Activated CD8-positive, alpha-beta memory T cell treated with anti-CD3 and anti-CD28 coated beads for 1 hour (primary cell): ENCODE results near the gene CUX1.
"Not testable (repeated sequence)": the region's sequence is repeated elsewhere in the genome, so short reads cannot be mapped to it uniquely, and the experiment has no call there.

Experiments used
- DNase-seq, 2 donors: peaks; one replicate each; pipeline ENCODE4 v3.0.0-alpha.2; 2020; ENCODE audit warnings: low read depth in 1 of 2; ENCODE audit errors: extremely low read depth in 1 of 2

Gene CUX1

DNA sequence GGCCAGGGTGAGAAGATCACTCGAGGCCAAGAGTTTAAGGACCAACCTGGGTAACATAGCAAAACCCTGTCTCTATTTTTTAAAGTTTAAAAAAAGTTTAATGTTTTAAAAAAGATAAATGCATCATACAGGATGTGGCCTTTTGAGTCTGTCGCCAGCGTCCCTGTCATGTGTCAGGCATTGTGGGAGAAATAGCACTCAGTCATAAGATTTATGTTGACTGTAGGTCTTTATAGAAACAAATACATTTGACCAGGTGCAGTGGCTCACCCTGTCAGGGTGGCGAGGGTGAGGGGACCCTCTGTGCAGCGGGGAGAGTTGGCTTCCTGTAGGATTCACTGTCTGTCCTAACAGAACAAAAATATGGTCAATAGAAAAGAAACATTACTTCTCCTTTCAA is 405.8 kb downstream of the CUX1 start:
- no peak for DNase-seq

DNA sequence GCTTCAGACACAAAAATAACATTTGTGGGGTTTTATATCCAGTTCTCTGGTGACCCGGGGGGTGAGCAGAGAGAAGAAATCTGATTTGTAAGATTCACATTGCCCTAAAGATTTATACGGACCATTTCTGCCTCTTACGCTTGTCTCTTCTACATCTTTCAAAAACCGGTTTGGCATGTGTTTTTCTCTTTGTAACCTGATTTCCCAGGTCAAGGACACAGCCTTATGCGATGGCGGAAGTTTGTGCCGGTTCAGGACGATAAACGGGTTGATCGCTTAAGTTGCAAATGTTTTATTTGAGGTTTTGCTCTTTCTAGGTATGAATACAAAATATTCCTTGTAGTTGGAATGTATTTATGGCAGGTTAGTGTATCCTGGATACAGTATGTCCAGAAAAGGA is 407.6 kb downstream of the CUX1 start:
- no peak for DNase-seq

DNA sequence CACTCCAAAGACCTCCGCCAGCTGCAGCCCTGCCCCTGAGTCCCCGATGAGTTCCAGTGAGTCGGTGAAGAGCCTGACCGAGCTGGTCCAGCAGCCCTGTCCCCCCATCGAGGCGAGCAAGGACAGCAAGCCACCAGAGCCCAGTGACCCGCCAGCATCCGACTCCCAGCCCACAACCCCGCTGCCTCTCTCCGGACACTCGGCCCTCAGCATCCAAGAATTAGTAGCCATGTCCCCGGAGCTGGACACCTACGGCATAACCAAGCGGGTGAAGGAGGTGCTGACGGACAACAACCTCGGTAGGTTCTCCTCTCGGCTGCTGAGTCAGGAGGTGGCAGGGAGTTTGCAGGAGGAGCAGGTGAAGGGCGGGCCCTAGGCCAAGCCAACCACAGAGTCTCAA is 409.9 kb downstream of the CUX1 start:
- DNase-seq, result no peak

DNA sequence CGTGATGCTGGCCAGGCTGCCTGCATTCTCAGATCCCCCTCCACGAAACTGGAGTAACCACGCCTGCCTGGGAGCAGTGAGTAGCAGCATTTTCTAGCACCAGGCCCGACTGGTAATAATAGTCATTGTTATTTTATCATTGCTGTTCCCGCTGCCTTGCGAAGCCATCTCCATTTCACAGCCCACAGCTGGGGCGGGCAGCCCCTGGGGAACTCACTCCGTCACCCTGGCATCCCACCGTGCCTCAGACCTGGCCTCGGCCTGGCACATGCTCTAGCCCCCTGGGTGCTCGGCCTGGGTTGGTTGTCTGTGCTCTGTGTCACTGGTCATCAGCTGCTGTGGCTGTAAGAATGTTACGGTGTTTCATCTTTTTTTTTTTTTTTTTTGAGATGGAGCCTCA is 411.5 kb downstream of the CUX1 start:
- DNase-seq, result no peak

DNA sequence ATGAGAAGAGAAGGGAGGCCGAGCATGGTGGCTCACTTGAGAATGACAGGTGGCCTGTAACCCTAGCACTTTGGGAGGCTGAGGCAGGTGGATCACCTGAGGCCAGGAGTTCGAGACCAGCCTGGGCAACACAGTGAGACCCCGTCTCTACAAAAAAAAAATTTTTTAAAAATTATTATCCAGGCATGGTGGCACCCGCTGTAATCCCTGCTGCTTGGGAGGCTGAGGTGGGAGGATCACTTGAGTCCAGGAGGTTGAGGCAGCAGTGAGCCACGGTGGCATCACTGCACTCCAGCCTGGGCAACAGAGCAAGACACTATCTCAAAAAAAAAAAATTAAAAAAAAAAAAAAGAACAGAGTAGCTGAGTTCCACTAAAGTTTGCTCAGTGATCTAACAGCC is 412.7 kb downstream of the CUX1 start:
- not testable (repeated sequence) for DNase-seq

DNA sequence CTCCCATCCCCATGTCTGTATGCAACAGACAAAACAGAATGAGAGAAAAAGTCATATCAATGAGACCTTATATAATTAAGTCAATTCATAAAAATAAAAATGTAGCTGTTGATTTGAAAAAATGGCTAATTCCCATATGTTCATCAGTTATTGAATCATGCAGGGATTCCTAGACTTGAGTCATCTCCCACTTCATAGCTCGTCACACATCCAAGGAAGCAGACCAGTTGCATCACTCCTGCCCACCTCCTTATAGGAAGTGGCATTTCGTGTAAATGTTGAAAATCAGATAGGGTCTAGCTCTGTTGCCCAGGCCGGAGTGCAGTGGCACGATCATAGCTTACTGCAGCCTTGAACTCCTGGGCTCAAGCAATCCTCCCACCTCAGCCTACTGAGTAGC is 413.2 kb downstream of the CUX1 start:
- no peak for DNase-seq

DNA sequence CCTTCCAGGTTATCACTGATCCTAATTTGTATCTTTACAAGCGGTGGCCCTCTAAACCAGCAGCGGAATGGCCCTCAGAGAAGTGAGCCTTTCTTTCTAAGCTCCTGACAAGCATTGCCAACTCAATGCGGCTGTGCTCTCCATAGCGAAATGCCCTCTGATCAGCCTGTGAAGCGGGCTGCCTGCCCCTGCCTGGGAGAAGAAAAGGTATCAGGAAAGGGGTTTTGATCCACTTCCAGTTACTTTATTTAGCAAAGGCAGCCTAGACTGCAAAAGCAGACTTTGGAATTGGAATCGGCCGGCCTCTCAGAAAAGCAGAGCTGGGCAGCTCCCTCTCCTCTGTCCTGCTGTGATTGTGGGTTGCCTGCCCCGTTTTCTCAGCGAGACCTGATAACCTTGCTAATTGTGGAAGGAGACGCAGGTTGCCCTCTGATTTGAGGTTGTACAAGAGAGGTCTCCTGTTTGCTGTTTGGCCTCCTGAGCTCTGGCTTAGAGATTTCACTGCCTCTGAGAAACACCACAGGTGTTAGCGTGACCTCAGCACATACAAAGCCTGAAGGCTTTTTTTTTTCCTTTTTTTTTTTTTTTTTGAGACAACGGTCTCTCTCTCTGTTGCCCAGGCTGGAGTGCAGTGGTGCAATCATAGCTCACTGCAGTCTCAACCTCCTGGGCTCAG is 415.3 kb downstream of the CUX1 start:
- DNase-seq, result no peak

DNA sequence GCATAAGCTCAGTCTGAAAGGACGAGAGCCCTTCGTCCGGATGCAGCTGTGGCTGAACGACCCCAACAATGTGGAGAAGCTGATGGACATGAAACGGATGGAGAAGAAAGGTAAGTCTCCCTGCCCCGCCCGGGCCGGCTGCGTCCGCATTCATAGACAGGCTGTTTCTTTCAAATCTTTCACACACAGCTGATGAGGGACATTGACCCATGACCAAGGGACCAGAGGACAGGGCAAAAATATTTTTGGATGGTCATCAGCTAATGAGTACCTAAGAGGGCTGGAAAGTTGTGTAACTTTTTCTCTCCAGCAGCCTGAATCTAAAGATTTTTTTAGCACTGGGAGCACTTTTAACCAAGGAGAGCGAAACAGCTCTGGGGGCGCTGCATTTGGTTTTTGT is 416.7 kb downstream of the CUX1 start:
- no peak for DNase-seq

DNA sequence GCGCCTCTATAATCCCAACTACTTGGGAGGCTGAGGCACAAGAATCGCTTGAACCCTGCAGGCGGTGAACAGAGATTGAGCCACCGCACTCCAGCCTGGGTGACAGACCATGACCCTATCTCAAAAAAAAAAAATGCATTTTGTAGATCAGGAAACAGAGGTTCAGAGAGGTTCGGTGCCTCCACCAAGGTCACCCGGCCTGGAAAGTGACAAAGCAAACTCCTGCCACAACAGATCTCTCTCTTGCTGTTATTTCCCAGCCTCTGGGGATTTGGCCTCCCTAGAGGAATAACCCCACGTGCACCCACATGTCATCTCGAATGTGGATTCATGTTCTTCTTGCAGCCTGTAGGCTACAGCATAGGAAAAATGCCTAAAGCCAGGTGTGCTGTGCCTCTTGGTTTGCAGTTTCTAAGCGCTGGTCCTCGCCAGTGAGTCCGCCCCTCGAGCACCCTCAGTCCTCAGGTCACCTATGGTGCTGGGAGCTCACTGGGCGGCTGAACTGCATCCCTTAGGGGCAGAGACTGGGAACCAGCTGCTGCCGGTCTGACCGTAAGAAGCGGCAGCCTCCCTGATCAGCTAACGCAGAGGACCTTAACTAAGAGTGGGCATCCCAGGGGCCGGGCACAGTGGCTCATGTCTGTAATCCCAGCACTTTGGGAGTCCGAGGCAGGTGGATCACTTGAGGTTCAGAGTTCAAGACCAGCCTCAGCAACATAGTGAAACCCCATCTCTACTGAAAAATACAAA is 417.6 kb downstream of the CUX1 start:
- DNase-seq, result no peak

DNA sequence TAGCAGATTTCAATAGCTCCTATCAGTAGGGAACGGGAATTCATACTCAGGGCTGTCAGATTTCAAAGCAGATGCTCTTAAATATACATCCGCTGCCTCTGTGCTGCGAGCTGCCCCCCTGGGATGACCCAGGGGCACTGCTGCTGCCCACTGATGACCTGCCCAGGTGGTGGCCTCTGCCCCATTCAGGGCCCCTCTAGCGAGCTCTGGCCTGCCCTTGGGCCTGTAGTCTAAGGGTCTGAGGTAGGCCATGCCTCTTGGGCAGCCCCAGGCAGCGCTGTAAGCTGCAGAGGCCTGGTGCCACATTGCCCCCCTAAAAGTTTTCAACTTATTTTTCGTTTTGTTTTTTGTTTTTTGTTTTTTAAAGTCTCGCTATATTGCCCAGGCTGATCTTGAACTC is 418.7 kb downstream of the CUX1 start:
- no peak for DNase-seq

DNA sequence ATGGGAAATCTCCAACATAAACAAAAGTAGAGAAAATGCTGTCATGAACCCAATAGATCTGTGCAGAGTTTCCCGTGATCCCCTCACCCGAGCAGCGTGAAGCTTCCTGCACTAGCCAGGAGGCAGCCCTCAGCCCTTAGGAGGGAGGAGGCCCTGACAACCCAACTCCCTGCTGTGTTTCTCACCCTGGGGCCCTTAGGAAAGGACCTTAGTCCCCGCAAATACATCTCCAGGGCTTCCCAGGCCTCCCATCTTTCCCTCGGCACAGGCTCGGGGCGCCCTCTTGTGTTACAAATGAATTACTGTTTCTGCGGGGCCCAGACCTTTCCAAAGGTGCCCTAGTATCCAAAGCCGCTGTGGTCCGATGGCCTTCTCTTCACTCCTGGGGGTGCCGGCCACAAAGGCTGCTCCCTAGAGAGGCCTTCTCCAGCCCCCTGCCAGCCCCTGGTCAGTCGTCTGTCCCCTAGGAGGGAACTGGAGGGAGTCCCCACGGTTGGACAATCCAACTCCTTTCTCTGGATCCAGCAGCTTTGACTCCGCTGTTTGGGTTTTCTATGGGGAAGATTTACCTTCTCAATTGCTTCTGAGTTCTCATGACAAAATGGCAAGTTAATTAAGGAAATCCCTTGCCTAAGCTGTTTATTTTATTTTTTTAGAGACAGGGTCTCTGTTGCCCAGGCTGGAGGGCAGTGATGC is 419.3 kb downstream of the CUX1 start:
- DNase-seq, result peak in 1 of 2 donors; percentile 11

DNA sequence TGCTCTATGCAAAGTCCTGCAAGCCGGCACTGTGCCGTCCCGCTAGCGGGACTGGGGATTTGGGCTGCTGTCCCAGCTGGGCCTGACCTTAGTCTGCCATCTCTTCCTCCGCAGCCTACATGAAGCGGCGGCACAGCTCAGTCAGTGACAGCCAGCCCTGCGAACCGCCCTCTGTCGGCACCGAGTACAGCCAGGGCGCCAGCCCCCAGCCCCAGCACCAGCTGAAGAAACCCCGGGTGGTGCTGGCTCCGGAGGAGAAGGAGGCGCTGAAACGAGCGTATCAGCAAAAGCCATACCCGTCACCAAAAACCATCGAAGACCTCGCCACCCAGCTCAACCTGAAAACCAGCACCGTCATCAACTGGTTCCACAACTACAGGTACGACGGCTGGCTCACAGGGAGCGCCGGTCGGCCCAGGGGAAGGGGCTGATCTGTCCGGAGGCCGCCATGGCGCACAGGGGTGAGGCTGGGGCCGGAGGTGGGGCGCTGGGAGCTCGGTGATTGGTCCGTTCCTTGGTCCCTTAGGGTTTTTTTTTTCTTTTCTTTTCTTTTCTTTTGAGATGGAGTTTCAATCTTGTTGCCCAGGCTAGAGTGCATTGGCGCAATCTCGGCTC is 421.9 kb downstream of the CUX1 start:
- no peak for DNase-seq

DNA sequence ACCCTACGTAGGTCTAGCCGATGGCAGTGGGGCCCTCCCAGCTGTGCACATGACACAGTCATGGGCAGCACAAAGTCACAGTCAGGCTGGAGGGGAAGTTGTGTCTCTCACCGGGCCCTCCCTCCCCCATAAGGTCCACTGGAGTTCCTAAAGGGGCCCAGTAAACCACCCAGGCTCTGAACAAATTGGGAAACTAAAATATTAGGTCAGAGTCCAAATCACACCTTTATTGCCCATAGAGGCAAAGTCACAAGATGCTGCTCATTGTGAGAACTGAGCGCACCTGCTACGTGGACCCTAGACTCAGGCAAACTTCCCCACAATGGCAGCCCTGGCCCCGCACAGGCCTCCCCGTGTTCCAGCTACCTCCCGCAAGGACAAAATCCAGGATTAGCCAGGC is 424.0 kb downstream of the CUX1 start:
- DNase-seq, result no peak

DNA sequence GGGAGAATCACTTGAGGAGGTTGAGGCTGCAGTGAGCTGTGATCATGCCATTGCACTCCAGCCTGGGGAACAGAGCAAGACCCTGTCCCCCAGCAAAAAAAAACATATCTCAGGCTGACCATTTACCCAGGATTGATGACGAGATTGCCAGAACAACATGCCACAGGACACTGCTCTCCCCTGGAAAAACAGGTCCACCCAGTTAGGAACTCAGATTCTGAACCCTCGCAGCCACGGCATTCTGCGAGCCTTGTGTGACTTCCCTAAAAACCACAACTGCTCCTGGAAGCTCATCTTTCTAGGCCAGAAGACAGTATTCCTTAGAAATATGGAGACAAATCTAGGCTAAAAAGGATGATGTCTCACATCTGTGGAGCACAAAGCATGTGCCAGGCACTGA is 427.2 kb downstream of the CUX1 start:
- no peak for DNase-seq

DNA sequence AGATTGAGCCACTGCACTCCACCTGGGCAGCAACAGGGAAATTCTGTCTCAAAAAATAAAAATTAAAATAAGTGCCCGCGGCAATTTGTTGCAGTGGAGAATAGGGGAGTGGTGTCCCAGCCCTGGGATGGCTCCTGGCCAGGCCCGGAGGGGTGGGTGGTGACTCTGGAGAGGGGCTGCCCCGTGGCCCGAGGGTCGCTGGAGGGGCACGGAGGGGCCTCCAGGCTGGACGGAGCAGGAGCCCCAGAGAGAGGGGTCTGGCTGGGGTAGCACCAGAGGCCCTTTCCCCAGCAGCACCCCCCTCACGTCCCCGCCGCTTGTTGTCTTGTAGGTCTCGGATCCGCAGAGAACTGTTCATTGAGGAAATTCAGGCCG is 430.6 kb downstream of the CUX1 start:
- no peak for DNase-seq

DNA sequence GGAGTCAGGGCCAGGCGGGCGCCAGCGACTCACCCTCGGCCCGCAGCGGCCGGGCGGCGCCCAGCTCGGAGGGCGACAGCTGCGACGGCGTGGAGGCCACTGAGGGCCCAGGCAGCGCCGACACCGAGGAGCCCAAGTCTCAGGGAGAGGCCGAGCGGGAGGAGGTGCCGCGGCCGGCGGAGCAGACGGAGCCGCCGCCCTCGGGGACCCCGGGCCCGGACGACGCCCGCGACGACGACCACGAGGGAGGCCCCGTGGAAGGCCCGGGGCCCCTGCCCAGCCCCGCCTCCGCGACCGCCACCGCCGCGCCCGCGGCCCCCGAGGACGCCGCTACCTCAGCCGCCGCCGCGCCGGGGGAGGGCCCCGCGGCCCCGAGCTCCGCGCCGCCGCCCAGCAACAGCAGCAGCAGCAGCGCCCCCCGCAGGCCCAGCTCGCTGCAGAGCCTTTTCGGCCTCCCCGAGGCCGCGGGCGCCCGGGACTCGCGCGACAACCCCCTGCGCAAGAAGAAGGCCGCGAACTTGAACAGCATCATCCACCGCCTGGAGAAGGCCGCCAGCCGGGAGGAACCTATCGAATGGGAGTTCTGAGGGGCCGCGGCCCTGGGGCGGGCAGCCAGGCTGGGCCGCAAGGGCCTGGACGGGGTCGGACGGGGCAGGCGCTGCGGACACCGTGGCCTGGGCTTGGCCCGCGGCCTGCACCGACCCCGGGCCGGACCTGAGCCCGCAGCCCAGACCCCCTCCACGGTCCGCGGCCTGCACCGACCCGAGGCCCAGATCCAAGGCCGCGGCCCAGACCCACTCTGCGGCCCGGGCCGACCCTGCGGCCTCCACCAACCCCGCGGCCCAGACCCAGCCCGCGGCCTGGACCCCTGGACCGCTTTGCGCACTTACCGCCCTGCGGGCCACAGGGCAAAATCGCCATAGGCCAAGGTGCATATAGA is 431.3 kb downstream of the CUX1 start:
- DNase-seq, result no peak

DNA sequence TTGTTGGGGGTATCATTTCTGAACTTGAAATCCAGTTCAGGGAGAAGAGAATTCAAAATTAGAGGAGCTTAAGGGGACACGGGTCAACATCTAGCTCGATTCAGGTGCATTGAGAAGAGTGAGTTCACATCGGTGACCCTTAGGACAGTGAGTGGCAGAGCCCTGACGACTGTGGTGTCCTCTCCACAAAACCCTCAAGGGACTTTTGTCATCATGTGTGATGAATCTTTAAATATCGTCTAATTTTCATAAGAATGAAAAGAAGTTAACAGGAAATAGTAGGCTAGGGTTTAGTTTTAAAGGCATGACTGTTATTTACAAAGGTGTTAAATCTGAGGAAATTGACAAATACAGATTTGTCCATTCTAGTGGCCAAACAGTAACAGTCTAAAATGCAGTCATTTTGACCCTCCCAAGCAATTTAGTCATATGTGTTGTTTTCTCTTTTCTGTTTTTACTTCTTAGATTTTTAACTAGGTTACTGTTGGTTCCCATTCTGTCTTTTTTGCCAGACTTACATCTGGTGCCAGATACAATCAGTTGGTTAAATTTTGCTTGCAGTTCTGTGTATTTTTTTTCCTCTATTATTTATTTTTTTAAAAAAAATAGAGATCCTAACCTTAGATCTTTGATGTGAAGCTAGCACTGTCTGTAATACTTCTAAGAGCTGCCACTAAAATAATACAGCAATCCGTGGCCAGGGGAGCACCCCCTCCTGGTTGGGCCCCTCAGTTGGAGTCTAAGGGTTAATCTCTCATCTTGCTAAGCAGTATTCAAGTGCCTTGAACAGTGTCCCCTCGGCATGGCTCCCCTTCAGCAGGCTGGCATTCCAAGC is 434.3 kb downstream of the CUX1 start:
- DNase-seq, result no peak

DNA sequence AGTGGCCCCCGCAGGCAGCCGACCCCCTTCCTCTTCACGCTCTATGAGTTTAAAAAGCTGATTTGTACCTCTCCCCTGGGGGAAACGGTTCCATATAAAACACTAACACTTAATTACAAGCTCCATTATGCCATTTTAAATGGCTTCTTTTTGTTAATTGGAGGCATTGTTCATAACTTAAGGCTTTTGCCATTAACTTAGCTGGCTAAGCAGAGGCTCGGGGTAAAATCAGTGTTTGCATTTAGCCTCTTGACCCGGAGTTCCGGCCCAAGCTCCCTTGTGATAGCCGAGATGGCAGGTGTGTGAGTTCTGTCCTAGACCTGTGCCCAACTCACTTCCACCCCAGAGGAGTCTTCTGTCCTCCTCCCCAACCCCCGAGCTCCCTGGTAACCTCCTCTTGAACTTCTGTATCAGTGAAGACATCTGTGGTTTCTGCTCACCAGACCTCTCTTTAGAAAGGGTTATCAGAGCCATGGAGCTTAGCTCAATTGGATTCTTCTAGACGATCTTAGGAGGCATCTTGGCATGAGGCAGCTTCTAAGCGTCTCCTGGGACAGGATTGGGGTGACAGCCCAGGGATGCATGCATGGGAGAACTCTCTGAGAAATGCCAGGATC is 435.0 kb downstream of the CUX1 start:
- no peak for DNase-seq
